GM20000 (cell line): ENCODE data around the gene SLC4A7.
"Not testable (repeated sequence)": the region's sequence is repeated elsewhere in the genome, so short reads cannot be mapped to it uniquely, and the experiment has no call there.

ENCODE experiments used
- DNase-seq: peaks from one replicate; pipeline ENCODE4 v3.0.0; 2012; ENCODE audit warnings: low spot score
- TF ChIP-seq, protein P1 (sequence below): IDR thresholded peaks from 2 replicates; pipeline ENCODE4 v1.5.1; 2012; ENCODE audit warnings: mild to moderate bottlenecking, control low read depth; ENCODE audit errors: extremely low read depth, missing control alignments

Gene SLC4A7

DNA sequence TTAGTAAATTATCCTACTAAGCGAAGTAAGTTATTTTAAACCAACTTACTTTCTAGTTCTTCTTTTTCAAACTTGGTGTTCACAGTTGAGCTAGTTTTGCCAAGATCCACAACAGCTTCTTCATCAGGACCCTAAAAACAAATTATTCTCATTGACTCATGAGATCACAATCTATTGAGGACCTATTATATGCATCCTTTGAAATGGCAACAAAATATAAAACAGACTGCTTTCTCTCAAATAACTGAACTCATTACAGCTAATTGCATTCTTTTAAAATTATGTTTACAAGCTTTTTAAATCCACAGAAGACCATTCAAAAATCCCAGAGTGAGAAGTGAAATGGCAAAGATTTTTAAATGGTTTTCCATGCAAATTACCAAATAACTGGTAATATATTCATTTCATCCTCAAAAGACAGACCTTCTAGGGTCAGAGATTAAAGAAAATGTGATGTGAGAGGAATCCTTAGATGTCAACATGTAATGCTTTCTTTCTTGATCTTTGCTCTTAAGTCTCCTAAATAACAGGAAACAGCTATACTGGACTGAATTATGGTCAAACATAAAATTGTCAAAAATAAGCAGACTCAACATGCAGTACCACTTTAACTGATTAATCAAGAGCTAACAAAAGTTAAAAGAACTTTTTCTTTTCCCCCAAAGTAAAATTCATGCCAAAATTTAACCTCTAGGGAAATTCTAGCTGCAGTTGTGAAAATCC lies 31.7 kb downstream of the SLC4A7 start:
- DNase-seq: no peak
- TF ChIP-seq, protein P1, sequence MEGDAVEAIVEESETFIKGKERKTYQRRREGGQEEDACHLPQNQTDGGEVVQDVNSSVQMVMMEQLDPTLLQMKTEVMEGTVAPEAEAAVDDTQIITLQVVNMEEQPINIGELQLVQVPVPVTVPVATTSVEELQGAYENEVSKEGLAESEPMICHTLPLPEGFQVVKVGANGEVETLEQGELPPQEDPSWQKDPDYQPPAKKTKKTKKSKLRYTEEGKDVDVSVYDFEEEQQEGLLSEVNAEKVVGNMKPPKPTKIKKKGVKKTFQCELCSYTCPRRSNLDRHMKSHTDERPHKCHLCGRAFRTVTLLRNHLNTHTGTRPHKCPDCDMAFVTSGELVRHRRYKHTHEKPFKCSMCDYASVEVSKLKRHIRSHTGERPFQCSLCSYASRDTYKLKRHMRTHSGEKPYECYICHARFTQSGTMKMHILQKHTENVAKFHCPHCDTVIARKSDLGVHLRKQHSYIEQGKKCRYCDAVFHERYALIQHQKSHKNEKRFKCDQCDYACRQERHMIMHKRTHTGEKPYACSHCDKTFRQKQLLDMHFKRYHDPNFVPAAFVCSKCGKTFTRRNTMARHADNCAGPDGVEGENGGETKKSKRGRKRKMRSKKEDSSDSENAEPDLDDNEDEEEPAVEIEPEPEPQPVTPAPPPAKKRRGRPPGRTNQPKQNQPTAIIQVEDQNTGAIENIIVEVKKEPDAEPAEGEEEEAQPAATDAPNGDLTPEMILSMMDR: no peak

DNA sequence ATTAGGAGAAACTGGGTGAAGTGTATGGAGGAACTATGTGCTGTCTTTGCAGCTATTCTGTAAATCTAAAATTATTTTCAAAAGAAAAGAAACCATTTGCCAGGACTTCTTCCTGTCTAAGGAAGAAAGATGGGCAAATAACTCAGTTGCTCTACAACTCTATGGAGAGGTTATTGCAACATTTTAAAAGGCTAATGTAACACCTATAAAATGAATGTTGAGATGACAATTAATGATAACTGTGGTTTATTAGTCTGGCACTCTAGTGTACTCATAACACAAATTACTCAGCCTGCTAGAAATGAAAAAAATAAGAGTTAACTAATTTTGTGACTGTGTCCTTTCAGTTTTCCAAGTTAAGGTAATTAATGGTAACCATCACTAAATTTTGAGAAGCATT lies 32.3 kb downstream of the SLC4A7 start:
- DNase-seq: no peak
- TF ChIP-seq, protein P1: no peak

DNA sequence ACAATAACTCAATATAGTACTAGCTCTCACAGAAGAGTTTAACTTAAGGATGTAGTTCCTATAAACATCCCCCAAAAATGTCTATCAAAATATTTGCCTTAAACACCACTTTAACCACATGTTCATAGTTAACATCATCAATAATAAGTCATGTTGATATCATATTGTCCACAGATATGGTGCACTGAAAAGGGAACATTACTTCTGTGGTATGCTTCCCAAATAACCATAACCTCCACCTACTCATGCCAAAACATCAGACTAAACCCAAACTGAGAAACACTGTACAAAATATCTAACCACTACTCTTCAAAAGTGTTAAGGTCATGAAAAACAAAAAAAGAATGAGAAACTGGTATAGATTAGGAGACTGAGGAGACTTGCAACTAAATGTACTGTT lies 32.9 kb downstream of the SLC4A7 start:
- TF ChIP-seq, protein P1: no peak
- DNase-seq: no peak

DNA sequence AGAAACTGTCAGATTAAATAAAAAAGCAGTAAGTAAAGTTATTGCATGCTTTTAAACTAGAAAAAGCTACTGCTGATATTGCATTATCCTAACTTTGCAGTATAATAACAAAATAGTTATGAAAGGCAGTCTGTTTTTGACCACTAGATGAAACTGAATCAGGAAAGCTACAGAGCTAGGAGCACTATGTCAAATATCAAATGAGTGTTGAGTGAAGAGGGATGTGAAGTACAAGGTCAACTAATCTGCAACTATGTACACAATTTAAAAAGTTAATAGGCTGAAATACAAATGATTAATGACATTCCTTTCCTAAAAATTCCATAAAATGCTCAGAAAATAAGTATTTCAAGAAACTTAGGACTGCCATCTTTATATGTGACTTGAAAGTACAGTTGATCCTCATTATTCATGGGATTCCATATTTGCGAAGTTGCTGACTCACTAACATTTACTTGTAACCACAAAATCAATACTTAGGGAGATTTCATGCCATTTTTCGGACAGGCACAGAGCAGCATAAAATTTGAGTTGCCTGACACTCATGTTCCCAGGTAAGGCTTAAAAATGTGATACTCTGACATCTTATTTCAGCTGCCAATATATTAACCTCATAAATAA lies 34.5 kb downstream of the SLC4A7 start:
- TF ChIP-seq, protein P1: no peak
- DNase-seq: no peak

DNA sequence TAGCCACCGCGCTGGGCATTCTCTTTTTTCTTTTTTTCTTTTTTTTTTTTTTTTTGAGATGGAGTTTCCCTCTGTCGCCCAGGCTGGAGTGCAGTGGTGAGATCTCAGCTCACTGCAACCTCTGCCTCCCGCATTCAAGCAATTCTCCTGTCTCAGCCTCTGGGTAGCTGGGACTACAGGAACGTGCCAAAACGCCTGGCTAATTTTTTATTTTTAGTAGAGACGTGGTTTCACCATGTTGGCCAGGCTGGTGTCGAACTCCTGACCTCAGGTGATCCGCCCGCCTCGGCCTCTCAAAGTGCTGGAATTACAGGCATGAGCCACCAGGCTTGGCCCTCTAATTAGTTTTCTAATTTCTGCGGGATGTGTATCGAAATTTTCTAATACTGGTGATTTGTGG lies 41.2 kb downstream of the SLC4A7 start:
- not testable (repeated sequence) for DNase-seq

DNA sequence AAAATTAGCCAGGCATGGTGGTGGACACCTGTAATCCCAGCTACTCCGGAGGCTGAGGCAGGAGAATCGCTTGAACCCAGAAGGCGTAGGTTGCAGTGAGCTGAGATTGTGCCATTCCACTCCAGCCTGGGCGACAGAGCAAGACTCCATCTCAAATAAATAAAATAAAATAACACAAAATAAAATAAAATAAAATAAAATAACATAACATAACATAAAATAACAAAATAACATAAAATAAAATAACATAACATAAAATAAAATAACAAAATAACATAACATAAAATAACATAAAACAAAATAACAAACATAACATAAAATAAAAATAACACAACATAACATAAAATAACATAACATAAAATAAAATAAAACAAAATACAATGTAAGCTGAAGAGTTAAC lies 45.8 kb downstream of the SLC4A7 start:
- not testable (repeated sequence) for DNase-seq

DNA sequence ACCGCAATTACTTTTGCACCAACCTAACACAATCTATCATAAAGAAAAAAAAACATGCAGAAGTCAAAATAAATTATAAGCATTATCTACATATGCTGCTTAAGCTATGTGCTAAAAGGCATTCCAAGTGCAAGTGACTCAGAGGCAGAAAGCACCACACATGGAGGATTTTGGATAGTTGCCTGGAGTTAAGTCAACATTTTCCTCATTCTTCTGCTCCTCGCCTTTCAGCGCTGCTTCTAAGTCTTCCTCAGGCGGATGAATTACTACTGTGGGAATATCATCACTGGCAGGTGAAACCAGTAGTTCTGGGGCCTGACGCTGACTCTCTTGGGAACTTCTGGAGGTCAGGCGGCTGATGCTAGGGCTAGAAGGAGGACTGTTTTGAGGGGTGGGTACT lies 53.1 kb downstream of the SLC4A7 start:
- DNase-seq: no peak
- TF ChIP-seq, protein P1: no peak

DNA sequence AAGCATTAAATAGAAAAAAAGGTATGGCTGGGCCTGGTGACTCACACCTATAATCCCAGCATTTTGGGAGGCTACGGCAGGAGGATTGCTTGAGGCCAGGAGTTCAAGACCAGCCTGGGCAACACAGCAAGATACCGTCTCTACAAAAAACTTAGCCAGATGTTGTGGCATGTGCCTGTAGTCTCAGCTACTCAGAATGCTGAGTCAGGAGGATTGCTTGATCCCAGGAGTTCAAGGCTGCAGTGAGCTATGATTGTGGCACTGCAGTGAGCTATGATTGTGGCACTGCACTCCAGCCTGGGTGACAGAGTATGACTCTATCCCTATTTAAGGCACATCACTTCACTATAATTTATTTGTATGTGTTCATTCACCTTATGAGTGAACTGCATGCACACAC lies 54.3 kb downstream of the SLC4A7 start:
- DNase-seq: no peak
- TF ChIP-seq, protein P1: no peak
